Activated naive CD4-positive, alpha-beta T cell treated with anti-CD3 and anti-CD28 coated beads, Interleukin-2, amount 50 U/mL, for 24 hours (primary cell): ENCODE data around the gene ZNF605.
"Not testable (repeated sequence)": the region's sequence is repeated elsewhere in the genome, so short reads cannot be mapped to it uniquely, and the experiment has no call there.

Experiments used
- H3K27ac Mint-ChIP-seq: one replicate; pipeline ENCODE4 v1.8.0; 2021; ENCODE audit warnings: mild to moderate bottlenecking, mixed read lengths
- H3K27me3 Mint-ChIP-seq: one replicate; pipeline ENCODE4 v1.8.0; 2021; ENCODE audit warnings: mixed read lengths
- H3K36me3 Mint-ChIP-seq: one replicate; pipeline ENCODE4 v1.8.0; 2021; ENCODE audit warnings: mixed read lengths
- H3K4me1 Mint-ChIP-seq: one replicate; pipeline ENCODE4 v1.8.0; 2021; ENCODE audit warnings: mixed read lengths
- H3K4me3 Mint-ChIP-seq: one replicate; pipeline ENCODE4 v1.8.0; 2021; ENCODE audit warnings: mild to moderate bottlenecking, mixed read lengths
- H3K9me3 Mint-ChIP-seq: one replicate; pipeline ENCODE4 v1.8.0; 2021; ENCODE audit warnings: mixed read lengths

Gene ZNF605

DNA sequence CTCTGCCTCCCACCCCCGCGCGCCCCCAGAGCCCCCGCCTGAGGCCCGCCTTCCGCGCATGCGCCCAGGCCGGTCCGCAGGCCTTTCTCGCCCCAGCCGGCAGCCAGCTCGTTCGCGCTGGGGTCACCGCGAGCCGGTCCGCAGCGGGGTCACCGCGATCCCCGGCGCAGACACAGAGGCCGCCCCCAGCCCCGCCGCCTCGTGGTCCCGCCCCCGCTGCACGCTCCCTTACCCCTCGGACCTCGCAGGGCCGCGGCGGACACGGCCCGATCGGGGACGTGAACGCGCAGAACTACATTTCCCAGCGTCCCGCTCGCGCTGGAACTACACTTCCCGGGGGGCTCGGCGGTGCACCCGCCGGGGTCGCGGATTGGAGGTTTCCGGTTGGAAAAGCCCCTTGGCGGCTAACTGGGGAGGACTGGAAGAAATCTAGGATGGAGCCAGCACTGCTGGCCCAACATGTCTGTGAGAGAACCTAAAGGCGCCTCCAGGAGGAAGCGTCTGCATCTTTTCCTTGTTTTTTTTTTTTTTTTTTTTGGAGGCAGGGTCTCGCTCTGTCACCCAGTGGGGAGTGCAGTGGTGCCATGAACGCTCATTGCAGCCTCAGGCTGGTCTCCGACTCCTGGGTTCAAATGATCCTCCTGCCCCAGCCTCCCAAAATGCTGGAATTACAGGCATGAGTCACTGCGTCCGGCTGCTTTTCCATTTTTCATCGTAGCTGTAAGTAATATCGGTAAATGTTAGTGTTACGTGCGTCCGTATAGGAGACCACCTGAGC is at the start of gene ZNF605:
Gene ZNF605 (minus strand): TSS at position 296 of the 778 bp plus-strand sequence. CDS start 10,671 bp downstream, outside the sequence.
- peak within 1 kb of the TSS; percentile 91 for H3K4me3 Mint-ChIP-seq
- no peaks in the 10 kb centered on the region for H3K9me3 Mint-ChIP-seq
- H3K27ac Mint-ChIP-seq = peak within 1 kb of the TSS; percentile 93
- H3K4me1 Mint-ChIP-seq = peaks cover 25% of the 10 kb centered on the region
- peaks cover 15% of the 10 kb centered on the region for H3K36me3 Mint-ChIP-seq
- no peaks in the 10 kb centered on the region for H3K27me3 Mint-ChIP-seq

DNA sequence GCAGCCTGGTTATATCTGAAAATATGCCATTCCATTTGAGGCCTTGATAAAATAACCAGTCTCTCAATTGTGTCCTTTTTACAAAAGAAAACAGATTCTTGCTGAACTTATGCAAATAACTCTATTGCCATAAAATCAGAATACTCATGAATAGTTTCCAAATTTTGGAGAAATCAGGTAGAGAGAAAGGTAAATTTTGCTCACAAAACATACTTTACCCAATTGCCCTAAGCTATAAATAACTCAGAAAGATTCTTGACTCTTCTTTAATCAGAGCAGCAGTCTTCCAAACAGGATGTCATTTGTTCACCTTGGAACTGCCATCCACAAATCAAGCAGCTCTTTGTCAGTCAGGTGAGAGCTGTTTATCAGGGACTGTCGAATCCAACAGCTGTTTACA is 42.6 kb upstream of the ZNF605 start:
- Mint-ChIP-seq H3K4me1 (peaks cover 16% of the 10 kb centered on the region), H3K4me3 (no peak overlapping the region), H3K27ac (no peak overlapping the region), H3K9me3 (peaks cover 30% of the 10 kb centered on the region), H3K27me3 (no peaks in the 10 kb centered on the region), H3K36me3 (peaks cover 58% of the 10 kb centered on the region)

DNA sequence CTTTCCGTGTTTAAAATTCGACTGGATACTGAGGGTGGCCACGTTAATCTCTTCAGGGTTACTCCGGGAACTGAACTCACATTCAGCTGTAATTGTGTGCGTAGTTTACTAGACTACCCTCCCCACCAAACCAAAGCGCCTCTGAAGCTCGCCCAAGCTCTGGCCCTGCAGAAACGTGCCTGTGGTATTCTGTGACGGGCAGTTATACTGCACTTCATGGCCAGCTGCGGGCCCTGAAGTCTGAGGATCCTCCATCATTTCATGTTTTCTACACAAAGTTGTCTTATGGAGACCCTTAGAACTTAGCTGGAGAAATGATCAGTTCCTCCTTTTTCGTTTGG is 30.7 kb upstream of the ZNF605 start:
- peaks cover 11% of the 10 kb centered on the region for H3K9me3 Mint-ChIP-seq
- H3K4me1 Mint-ChIP-seq = peaks cover 37% of the 10 kb centered on the region
- peaks cover 1% of the 10 kb centered on the region for H3K27me3 Mint-ChIP-seq
- peaks cover 32% of the 10 kb centered on the region for H3K36me3 Mint-ChIP-seq
- H3K27ac Mint-ChIP-seq = peak overlapping the region; percentile 14
- H3K4me3 Mint-ChIP-seq = peak overlapping the region; percentile 89

DNA sequence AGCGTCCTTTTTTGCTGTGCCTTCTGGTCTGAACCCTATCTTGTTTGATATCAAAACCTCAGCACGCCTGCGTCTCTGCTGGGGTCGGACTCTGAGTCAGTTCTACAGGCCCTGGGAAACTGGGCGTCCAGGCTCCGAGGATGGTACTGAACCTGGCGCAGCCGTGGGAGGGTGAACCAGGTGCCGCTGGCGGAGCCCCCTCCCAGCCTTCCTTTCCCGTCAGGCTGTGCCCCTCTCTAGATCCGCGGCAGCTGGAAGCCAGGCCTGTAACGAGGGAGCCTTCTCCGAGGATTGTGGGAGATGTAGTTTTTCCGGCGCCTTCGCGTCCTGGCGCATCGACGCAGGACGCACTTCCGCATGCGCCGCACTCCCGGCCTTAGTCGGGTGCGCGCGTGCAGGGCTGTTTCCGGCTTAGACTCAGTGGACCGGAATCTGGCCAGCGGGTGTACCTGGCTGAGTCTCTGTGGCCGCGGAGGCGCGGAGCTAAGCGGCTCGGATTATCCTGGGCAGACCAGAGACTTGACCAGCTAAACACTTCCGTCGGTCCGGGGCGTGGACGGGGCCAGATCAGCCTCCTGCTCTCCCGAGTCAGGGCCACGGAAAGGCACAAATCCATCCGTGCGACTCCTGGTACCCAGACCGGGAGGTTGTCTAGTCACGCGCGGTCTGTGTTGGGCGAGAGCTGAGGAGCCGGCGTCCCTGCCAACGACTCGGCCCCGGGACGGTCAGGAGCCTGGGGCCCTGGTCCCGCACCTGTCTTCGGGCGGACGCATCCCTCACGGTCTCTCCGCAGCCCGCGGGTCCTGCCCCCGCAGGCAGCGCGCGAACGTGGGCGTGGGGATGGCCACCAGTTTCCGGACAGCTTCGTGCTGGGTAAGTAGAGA is 30.1 kb upstream of the ZNF605 start, which contains the start of gene ZNF26:
Gene ZNF26 (plus strand): TSS at position 367 of the 884 bp plus-strand sequence. CDS start 474 bp downstream, at position 841.
- Mint-ChIP-seq H3K27me3 (peaks cover 1% of the 10 kb centered on the region), H3K4me3 (peak within 1 kb of the TSS; percentile 89), H3K27ac (peak within 1 kb of the TSS; percentile 95), H3K4me1 (peaks cover 37% of the 10 kb centered on the region), H3K9me3 (peaks cover 11% of the 10 kb centered on the region), H3K36me3 (peaks cover 29% of the 10 kb centered on the region)

DNA sequence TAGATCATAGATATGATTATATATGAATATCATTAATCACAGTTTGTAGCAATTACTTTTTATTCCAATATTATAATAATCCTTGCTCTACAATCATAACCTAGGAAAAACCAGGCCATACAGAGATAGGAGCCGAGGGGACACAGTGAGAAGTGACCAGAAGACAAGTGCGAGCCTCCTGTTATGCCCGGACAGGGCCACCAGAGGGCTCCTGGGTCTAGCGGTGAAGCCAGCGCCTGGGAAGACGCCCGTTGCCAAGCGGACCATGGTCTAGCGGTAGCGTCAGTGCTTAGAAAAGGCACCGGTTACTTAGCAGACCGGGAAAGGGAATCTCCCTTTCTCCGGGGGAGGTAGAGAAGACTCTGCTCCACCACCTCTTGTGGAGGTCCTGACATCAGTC is 20.8 kb upstream of the ZNF605 start:
- Mint-ChIP-seq H3K27me3 (peaks cover 14% of the 10 kb centered on the region), H3K9me3 (peaks cover 42% of the 10 kb centered on the region), H3K36me3 (peaks cover 18% of the 10 kb centered on the region)
- not testable (repeated sequence) for H3K4me1 Mint-ChIP-seq, H3K27ac Mint-ChIP-seq, H3K4me3 Mint-ChIP-seq

DNA sequence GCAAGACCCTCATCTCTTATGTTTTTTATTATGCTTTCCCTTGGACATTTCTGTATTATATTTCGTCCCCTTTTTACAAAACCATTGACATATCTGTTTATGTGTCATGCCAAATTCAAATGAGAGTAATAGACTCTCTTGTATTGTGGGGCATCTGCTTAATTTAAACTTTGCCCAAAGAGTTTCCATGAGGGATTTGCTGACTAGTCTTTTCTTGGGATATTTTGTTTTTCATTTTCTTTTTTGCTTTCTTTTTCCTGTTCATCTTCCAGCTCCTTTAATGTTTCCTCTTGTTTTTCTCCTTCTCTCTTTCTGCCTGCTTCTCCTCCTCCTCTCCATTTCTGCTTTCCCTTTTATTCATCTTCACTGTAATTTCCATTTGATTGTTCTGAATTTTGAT is 16.3 kb upstream of the ZNF605 start:
- Mint-ChIP-seq H3K4me3 (no peak overlapping the region), H3K4me1 (no peaks in the 10 kb centered on the region), H3K9me3 (peaks cover 30% of the 10 kb centered on the region), H3K27me3 (peaks cover 6% of the 10 kb centered on the region), H3K27ac (no peak overlapping the region), H3K36me3 (peaks cover 15% of the 10 kb centered on the region)

DNA sequence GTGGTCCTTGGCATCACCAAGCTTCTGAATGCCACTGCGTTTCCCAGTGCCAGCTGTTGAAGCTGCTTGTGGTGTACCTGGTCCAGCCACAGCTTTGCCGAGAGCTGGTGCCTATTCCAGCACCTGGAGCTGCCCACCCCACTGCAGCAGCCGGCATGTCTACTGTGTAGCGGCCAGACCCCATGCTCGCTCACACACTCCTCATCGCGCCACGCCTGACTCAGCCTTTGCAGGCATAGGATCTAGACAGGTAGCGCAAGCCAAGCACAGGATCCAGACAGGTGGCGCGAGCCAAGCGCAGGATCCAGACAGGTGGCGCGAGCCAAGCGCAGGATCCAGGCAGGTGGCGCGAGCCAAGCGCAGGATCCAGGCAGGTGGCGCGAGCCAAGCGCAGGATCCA is 11.6 kb upstream of the ZNF605 start:
- Mint-ChIP-seq H3K4me3 (no peak overlapping the region), H3K4me1 (no peaks in the 10 kb centered on the region), H3K27me3 (no peaks in the 10 kb centered on the region), H3K27ac (no peak overlapping the region), H3K36me3 (peaks cover 19% of the 10 kb centered on the region), H3K9me3 (peaks cover 12% of the 10 kb centered on the region)

DNA sequence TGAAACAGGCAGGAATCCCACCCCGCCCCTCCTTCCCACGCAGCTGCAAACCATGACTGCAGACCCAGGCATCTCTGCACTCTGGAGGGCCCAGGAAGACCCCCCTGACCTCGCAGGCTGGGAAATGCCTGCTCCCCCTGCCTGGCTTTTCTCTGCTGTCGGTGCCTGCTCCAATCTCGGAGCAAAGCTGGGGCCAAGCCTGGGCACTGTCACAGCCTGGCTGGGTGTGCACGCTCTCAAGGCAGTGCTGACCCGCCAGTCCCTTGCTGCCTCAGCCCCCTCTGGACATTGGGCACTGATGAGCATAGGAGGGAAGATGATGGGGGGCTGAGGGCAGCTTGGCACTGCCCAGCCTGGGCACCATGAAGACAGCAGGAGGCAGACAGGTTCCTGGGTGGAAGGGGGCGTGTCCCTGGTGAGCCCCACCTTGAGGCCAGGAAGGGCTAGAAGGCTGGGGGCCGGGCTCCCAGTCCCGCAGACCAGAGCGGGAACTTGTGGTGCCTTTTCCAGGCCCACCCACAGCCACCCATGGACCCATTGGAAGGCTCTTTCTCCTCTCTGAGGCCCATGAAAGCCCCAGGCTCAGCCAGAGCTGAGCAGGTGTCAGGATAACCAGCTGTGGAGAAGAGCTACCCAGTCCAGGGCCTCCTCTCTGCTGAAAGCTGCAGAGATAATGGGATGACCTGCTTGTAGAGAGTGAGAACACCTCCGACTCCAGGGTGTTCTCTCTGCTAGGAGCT is 10.7 kb upstream of the ZNF605 start:
- no peak overlapping the region for H3K4me3 Mint-ChIP-seq
- no peaks in the 10 kb centered on the region for H3K4me1 Mint-ChIP-seq
- peaks cover 14% of the 10 kb centered on the region for H3K36me3 Mint-ChIP-seq
- no peak overlapping the region for H3K27ac Mint-ChIP-seq
- H3K9me3 Mint-ChIP-seq = peaks cover 6% of the 10 kb centered on the region
- H3K27me3 Mint-ChIP-seq = no peaks in the 10 kb centered on the region

DNA sequence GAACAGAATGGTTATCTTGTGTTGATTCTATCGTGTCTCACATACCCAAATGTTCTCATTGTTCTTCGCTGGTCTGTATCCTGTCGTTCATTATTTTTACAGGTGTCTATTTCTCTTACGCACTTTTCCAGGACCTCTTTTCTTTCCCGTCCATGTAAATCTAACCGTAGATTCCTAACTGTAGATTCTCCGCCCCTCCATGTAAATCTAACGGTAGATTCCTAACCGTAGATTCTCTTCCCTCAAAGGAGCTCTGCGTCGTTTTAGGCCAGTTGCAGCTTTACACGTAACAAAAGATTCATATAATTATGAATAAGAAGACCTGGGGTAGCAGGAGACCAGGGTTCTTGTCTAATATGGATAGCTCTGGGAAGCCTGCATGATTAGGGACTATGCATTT is 9.7 kb upstream of the ZNF605 start:
- Mint-ChIP-seq H3K9me3 (peaks cover 6% of the 10 kb centered on the region), H3K27me3 (no peaks in the 10 kb centered on the region), H3K4me1 (no peaks in the 10 kb centered on the region), H3K27ac (no peak overlapping the region), H3K36me3 (peaks cover 17% of the 10 kb centered on the region), H3K4me3 (no peak overlapping the region)

DNA sequence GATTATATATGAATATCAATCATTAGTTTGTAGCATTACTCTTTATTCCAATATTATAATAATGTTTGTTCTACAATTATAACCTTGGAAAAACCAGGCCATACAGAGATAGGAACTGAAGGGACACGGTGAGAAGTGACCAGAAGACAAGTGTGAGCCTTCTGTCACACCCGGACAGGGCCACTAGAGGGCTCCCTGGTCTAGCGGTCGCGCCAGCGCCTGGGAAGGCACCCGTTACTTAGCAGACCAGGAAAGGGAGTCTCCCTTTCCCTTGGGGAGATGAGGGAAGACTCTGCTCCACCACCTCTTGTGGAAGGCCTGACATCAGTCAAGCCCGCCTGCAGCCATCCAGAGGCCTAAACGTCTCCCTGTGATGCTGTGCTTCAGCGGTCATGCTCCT is 7.8 kb upstream of the ZNF605 start:
- H3K9me3 Mint-ChIP-seq, H3K4me1 Mint-ChIP-seq, H3K27ac Mint-ChIP-seq, H3K27me3 Mint-ChIP-seq, H3K4me3 Mint-ChIP-seq: not testable (repeated sequence)
- H3K36me3 Mint-ChIP-seq = peaks cover 20% of the 10 kb centered on the region

DNA sequence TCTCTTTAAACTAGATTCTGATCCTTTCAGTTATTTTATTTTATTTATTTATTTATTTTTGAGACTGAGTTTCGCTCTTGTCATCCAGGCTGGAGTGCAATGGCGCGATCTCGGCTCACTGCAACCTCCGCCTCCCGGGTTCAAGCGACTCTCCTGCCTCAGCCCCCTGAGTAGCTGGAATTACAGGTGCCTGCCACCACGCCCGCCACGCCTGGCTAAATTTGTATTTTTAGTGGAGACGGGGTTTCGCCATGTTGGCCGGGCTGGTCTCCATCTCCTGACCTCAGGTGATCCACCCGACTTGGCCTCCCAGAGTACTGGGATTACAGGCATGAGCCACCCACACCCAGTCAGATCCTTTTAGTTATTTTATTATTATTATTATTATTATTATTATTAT is 5.7 kb upstream of the ZNF605 start:
- H3K4me1 Mint-ChIP-seq, H3K27ac Mint-ChIP-seq: not testable (repeated sequence)
- peaks cover 20% of the 10 kb centered on the region for H3K36me3 Mint-ChIP-seq

DNA sequence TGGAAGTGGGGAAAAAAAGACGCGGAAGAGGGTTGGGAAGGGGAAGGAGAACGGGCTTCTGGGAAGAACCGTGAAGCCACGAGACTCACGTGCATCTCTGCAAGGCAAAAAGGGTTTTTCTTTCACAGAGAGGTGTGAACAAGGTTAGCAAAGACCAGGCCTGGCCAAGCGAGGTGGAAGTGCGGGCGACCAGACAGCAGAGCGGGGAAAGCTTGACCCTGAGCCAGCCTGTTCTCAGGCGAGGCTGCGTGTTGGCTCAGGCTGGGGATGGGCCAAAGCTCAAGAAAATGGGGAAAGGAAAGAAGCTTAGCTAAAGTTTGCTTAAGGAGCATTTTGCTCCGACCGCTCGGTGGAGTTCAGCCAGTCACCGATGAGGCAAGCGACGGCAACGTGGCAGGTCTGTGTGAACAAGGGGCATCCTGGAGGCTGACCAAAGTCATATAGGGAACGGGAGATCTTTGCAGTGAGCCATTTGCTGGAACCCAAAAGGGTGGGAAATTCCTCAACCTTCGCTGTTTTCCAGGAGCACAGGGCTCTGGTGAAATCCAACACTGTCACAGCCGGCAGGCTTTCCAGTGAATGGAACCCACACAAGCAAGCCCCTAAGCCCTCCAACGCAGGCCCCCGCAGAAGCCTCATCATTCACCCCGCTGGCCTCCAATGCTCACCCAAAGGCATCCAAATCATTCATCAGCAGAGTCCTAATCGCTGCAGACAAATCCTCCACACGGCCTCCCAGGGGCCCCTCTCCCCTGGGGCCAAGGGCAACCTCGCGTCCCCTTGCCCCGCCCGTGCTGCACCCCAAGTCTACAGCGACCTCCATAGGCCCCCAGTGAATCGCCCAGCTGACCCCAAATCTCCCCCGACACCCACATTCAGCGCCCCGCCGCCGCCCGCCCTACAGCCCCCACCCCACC is 754 bp downstream of the ZNF605 start:
- Mint-ChIP-seq H3K9me3 (no peaks in the 10 kb centered on the region), H3K27me3 (no peaks in the 10 kb centered on the region), H3K36me3 (peaks cover 15% of the 10 kb centered on the region), H3K4me3 (peak overlapping the region; percentile 91), H3K27ac (peak overlapping the region; percentile 85), H3K4me1 (peaks cover 25% of the 10 kb centered on the region)

More for the DNA sequence above, 5.7 kb upstream of the ZNF605 start:
- H3K27me3 Mint-ChIP-seq, H3K9me3 Mint-ChIP-seq, H3K4me3 Mint-ChIP-seq: not testable (repeated sequence)

DNA sequence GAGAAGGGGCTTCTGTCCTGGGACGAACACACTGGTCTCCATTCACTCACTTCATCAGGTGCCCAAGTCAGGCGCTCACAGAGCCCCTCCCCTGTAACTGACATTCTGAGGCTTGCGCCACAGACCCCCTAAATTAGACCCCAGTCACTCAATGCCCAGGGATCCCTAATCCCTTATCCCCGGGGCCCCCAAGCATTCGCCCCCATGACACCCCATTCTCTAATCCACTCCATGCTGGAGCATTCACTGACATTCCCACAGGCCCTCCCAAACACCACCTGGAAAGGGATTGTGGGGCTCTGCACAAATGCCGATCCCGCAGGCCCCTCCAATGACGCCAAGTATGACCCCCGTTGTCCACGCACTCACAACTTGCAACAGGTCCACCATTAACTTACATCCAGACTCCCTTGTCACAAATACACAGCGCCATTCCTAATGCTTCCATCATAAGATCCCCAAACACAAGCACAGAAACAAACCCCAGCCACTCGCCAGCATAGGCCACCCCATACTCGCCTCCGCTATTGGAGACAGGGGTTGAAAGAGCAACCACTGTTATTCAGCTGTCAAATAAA is 1.5 kb downstream of the ZNF605 start:
- Mint-ChIP-seq H3K27me3 (no peaks in the 10 kb centered on the region), H3K4me1 (peaks cover 23% of the 10 kb centered on the region), H3K9me3 (no peaks in the 10 kb centered on the region), H3K27ac (peak overlapping the region; percentile 85), H3K36me3 (peaks cover 15% of the 10 kb centered on the region), H3K4me3 (peak overlapping the region; percentile 91)

DNA sequence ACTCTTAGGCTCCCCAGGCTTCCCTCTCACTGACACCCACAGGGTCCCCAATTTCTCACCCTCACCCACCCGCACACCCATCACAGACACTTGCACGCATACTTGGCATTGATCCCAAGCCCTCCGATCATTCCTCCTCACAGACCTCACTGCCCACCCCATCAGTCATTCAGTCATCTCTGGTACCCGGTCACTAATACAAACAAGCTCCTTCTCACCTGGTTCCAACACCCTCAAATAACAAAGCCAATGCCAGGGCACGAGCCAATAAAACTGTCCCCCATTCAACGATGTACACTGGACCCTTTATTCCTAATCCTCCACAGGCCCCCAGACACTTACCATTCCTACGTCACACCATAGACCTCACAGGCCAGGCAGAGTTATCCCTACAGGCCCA is 2.3 kb downstream of the ZNF605 start:
- no peaks in the 10 kb centered on the region for H3K9me3 Mint-ChIP-seq
- peak overlapping the region; percentile 6 for H3K4me3 Mint-ChIP-seq
- H3K4me1 Mint-ChIP-seq = peaks cover 21% of the 10 kb centered on the region
- peaks cover 22% of the 10 kb centered on the region for H3K36me3 Mint-ChIP-seq
- peak overlapping the region; percentile 10 for H3K27ac Mint-ChIP-seq
- no peaks in the 10 kb centered on the region for H3K27me3 Mint-ChIP-seq

DNA sequence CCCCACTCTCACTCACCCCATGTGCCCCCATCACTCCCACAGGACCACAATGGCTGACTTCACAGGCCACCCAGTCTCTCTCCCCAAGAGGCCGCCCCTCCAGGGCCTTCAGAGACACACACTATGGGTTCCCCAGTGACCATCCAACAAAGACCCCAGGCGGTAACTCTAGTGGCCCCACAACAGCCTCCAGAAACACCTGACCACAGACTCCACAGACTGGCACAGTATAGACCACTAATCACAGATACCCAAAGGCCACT is 3.0 kb downstream of the ZNF605 start:
- Mint-ChIP-seq H3K4me1 (peaks cover 21% of the 10 kb centered on the region), H3K27me3 (no peaks in the 10 kb centered on the region), H3K4me3 (no peak overlapping the region), H3K27ac (no peak overlapping the region), H3K9me3 (no peaks in the 10 kb centered on the region), H3K36me3 (peaks cover 25% of the 10 kb centered on the region)
